Measurements from ENCODE around the gene DNASE2. TPM values are rescaled to one million over a fixed set of nuclear protein-coding genes. Genes with fewer than 3 reads are reported as not detected.

Gene DNASE2
- total RNA-seq, 1 experiment from 2014 or later: 61.3 TPM

DNA sequence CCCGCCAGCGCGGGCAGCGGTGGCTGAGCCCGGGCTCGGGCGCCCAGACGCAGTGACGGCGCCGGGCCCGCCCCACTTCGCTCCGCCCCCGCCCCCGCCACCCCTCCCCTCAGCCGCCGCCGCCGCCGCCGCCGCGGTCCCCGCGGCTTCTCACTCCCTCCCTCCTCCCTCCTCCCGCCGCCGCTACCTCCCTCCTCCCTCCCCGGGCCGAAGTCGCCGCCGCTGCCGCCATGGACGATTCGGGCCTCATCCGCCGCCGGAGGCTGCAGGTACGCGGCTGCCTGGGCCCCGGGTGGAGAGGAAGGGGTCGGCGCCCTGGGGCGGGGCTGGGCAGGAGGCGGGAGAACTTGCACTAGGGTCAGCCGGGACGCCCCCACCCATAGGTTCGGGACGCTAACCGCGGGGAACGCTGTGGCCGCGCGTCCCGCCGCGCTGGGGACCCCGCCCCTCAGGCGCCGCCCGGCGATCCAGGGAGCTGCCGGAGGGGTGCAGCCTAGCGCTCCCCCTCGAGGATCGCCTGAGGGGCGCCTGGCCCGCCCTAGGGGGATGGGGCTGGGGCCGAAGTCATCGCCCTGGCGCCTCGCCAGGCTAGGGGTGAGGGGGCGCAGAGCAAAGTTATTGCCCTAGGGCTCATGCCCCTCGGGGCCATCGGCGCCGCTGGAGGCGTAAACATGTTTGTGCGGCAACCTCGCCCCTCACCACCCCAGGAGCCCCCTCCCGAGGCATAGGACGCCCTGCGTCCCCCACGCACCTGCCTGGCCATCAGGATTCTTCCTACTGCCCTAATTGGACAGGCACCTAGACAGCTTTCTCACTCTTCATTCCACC is 47.3 kb downstream of the DNASE2 start:
- no peak for DNase-seq (ENCODE audit: low spot score)

DNA sequence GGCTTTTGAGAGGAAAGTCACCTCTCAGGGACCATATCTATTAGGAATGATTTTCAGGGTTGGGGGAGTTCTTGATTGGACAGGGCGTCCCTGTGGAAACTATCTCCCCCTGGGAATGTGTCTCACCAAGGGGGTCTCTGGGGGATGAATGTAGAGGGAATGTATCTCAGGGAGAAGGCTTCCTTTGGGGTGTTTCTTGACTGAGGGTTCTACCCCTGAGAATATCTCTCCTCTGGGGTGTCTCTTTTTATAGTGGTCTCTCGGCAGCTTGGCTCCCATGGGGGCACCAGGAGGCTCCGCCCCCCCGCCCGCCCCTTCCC is 47.9 kb downstream of the DNASE2 start:
- DNase-seq (ENCODE audit: low spot score): no peak

DNA sequence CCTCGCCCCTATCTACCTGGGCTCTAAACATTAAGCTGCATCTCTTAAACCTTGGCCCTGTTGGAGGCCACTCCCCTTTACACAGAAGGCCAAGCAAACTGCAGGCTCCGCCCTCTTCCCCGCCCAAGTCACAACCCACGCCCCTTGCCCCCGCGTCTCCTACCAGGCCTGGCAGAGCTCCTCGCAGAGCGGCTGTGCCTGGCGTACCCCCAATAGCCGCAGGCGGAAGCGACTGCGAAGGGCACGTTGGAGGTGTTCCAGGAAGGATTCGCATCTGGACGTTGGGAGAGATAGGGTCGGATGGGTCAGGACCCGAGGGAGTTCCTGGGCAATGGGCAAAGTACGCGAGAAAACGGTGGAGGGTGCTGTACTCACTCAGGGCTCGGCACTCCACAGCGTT is 52.8 kb downstream of the DNASE2 start:
- no peak for DNase-seq (ENCODE audit: low spot score)

DNA sequence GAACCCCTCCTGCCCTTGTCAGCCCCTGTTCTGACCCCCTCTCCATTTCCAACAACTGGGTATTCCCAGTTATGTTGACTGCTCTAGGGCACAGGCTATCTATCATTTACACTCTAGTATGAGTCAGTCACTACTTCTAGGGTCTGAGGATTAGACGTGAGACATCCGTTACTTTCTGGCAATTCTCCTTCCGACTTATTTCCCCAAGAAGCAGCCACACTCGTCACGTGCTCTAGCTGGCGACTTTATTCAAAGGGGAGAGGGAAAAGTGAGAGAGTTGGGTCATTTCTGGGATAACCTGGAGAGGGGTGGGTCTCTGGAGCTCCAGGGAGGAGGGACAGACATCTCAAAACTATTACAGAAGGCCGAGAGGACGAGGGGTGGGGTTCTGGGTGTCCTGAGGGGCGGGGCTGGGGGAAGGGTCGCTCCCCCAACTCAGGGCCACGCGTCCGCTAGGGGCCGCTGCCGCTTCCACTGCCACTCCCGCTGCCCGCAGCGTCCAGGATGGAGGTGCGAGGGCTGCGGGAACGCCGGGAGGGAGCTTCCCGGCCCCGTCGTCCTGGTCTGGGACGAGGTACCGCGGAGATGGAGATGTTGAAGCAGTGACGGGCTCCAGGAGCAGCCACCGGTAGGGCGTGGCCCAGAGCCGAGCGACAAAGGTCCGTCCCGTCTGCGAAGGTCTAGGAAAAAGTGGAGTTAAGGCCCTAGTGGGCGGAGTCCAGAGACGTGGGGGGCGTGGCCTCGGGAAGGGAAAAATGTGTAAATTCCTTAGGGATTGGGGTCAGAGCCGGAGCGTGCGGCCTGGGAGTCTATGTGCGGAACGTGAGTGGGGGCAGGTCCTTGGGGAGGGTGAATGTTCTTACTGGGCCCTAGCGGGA is 55.8 kb downstream of the DNASE2 start:
- peak; percentile 40 for DNase-seq (ENCODE audit: low spot score)

Other genes with a start within 250 kb of the DNASE2 start
- 45.7 and 65.6 TPM in 2 replicates for gene MAN2B1, start 214.7 kb downstream of the DNASE2 start, total RNA-seq (2014; rRNA removed; shearing (Covaris generic))
- gene WDR83, start 214.6 kb downstream of the DNASE2 start, total RNA-seq (2014; rRNA removed; shearing (Covaris generic)): 14.9 and 15.1 TPM in 2 replicates
- gene DHPS, start 199.6 kb downstream of the DNASE2 start, total RNA-seq (2014; rRNA removed; shearing (Covaris generic)): 132 and 170 TPM in 2 replicates
- not detected in 2 replicates for gene GNG14, start 193.5 kb downstream of the DNASE2 start, total RNA-seq (2014; rRNA removed; shearing (Covaris generic))
- gene FBXW9, start 184.8 kb downstream of the DNASE2 start, total RNA-seq (2014; rRNA removed; shearing (Covaris generic)): 16.7 and 21.8 TPM in 2 replicates
- gene TNPO2, start 157.5 kb downstream of the DNASE2 start, total RNA-seq (2014; rRNA removed; shearing (Covaris generic)): 9.3 and 14.5 TPM in 2 replicates
- gene TRIR, start 146.8 kb downstream of the DNASE2 start, total RNA-seq (2014; rRNA removed; shearing (Covaris generic)): 344 and 364 TPM in 2 replicates
- gene GET3, start 144.0 kb downstream of the DNASE2 start, total RNA-seq (2014; rRNA removed; shearing (Covaris generic)): 198 and 212 TPM in 2 replicates
- not detected in 2 replicates for gene BEST2, start 129.7 kb downstream of the DNASE2 start, total RNA-seq (2014; rRNA removed; shearing (Covaris generic))
- 10.2 and 20.5 TPM in 2 replicates for gene HOOK2, start 105.9 kb downstream of the DNASE2 start, total RNA-seq (2014; rRNA removed; shearing (Covaris generic))
- 79.1 and 85.7 TPM in 2 replicates for gene JUNB, start 90.0 kb downstream of the DNASE2 start, total RNA-seq (2014; rRNA removed; shearing (Covaris generic))
- not detected in 2 replicates for gene PRDX2, start 79.6 kb downstream of the DNASE2 start, total RNA-seq (2014; rRNA removed; shearing (Covaris generic))
- gene THSD8, start 79.4 kb downstream of the DNASE2 start, total RNA-seq (2014; rRNA removed; shearing (Covaris generic)): not detected in 2 replicates
- 88.8 and 89.6 TPM in 2 replicates for gene RNASEH2A, start 74.9 kb downstream of the DNASE2 start, total RNA-seq (2014; rRNA removed; shearing (Covaris generic))
- gene RTBDN, start 46.9 kb downstream of the DNASE2 start, total RNA-seq (2014; rRNA removed; shearing (Covaris generic)): 3.4 TPM in 1 of 2 replicates, not detected in the other
- 1.3 and 3.2 TPM in 2 replicates for gene MAST1, start 42.9 kb downstream of the DNASE2 start, total RNA-seq (2014; rRNA removed; shearing (Covaris generic))
- gene KLF1, start 5.8 kb upstream of the DNASE2 start, total RNA-seq (2014; rRNA removed; shearing (Covaris generic)): not detected in 2 replicates
- gene GCDH, start 9.7 kb upstream of the DNASE2 start, total RNA-seq (2014; rRNA removed; shearing (Covaris generic)): 25.0 and 25.8 TPM in 2 replicates
- gene SYCE2, start 37.8 kb upstream of the DNASE2 start, total RNA-seq (2014; rRNA removed; shearing (Covaris generic)): 0.12 and 0.28 TPM in 2 replicates
- 98.2 and 99.1 TPM in 2 replicates for gene FARSA, start 52.3 kb upstream of the DNASE2 start, total RNA-seq (2014; rRNA removed; shearing (Covaris generic))
- gene CALR, start 57.2 kb upstream of the DNASE2 start, total RNA-seq (2014; rRNA removed; shearing (Covaris generic)): 1,790 and 1,863 TPM in 2 replicates
- 180 and 185 TPM in 2 replicates for gene RAD23A, start 64.4 kb upstream of the DNASE2 start, total RNA-seq (2014; rRNA removed; shearing (Covaris generic))
- gene GADD45GIP1, start 75.8 kb upstream of the DNASE2 start, total RNA-seq (2014; rRNA removed; shearing (Covaris generic)): 64.2 and 82.8 TPM in 2 replicates
- 0.10 and 0.36 TPM in 2 replicates for gene DAND5, start 88.1 kb upstream of the DNASE2 start, total RNA-seq (2014; rRNA removed; shearing (Covaris generic))
- gene NFIX, start 114.0 kb upstream of the DNASE2 start, total RNA-seq (2014; rRNA removed; shearing (Covaris generic)): 17.0 and 25.7 TPM in 2 replicates
- not detected in 2 replicates for gene LYL1, start 221.4 kb upstream of the DNASE2 start, total RNA-seq (2014; rRNA removed; shearing (Covaris generic))
- 46.7 and 49.1 TPM in 2 replicates for gene TRMT1, start 235.3 kb upstream of the DNASE2 start, total RNA-seq (2014; rRNA removed; shearing (Covaris generic))
- gene NACC1, start 236.8 kb upstream of the DNASE2 start, total RNA-seq (2014; rRNA removed; shearing (Covaris generic)): 85.9 and 101 TPM in 2 replicates

All from A172 (cell line).